ENCODE data around the gene TOMM70.
A peak's percentile ranks its signal among the peaks of the same experiment; 100 is the strongest.

Gene TOMM70

GRCh38 chr3:100411091-100411982 is 10.4 kb upstream of the TOMM70 start:
- DNase-seq (ENCODE audit: low read depth in 2 of 2, low spot score in 1 of 2) = no peak

GRCh38 chr3:100407977-100408532 is 7.2 kb upstream of the TOMM70 start:
- DNase-seq (ENCODE audit: low read depth in 2 of 2, low spot score in 1 of 2) = no peak

- DNase-seq (ENCODE audit: low read depth in 2 of 2, low spot score in 1 of 2) = no peak
Measured at GRCh38 chr3:100407164-100407563, 6.3 kb upstream of the TOMM70 start.

GRCh38 chr3:100404250-100404548 is 3.3 kb upstream of the TOMM70 start:
- no peak for DNase-seq (ENCODE audit: low read depth in 2 of 2, low spot score in 1 of 2)

GRCh38 chr3:100403362-100404249 is 2.7 kb upstream of the TOMM70 start:
- DNase-seq (ENCODE audit: low read depth in 2 of 2, low spot score in 1 of 2) = no peak

- no peak for DNase-seq (ENCODE audit: low read depth in 2 of 2, low spot score in 1 of 2)
Measured at GRCh38 chr3:100402891-100403290, 2.0 kb upstream of the TOMM70 start.

GRCh38 chr3:100402256-100402655 is 1.4 kb upstream of the TOMM70 start:
- DNase-seq (ENCODE audit: low read depth in 2 of 2, low spot score in 1 of 2) = no peak

- peak; percentile 10 to 14 for DNase-seq (ENCODE audit: low read depth in 2 of 2, low spot score in 1 of 2)
Measured at GRCh38 chr3:100401674-100402041, 769 bp upstream of the TOMM70 start.

- DNase-seq (ENCODE audit: low read depth in 2 of 2, low spot score in 1 of 2) = peak in 1 of 2 donors; percentile 1
Measured at GRCh38 chr3:100400419-100400779, 490 bp downstream of the TOMM70 start.

- DNase-seq (ENCODE audit: low read depth in 2 of 2, low spot score in 1 of 2) = no peak
Measured at GRCh38 chr3:100399341-100400071, 1.4 kb downstream of the TOMM70 start.

GRCh38 chr3:100396967-100397366 is 3.9 kb downstream of the TOMM70 start:
- DNase-seq (ENCODE audit: low read depth in 2 of 2, low spot score in 1 of 2) = no peak

GRCh38 chr3:100395679-100396431 is 5.0 kb downstream of the TOMM70 start:
- no peak for DNase-seq (ENCODE audit: low read depth in 2 of 2, low spot score in 1 of 2)

- DNase-seq (ENCODE audit: low read depth in 2 of 2, low spot score in 1 of 2) = no peak
Measured at GRCh38 chr3:100389025-100389424, 11.9 kb downstream of the TOMM70 start.

GRCh38 chr3:100386437-100387074 is 14.3 kb downstream of the TOMM70 start:
- no peak for DNase-seq (ENCODE audit: low read depth in 2 of 2, low spot score in 1 of 2)

- DNase-seq (ENCODE audit: low read depth in 2 of 2, low spot score in 1 of 2) = no peak
Measured at GRCh38 chr3:100384733-100385525, 16.0 kb downstream of the TOMM70 start.

- DNase-seq (ENCODE audit: low read depth in 2 of 2, low spot score in 1 of 2) = no peak
Measured at GRCh38 chr3:100376301-100376700, 24.6 kb downstream of the TOMM70 start.

GRCh38 chr3:100374521-100374920 is 26.4 kb downstream of the TOMM70 start:
- DNase-seq (ENCODE audit: low read depth in 2 of 2, low spot score in 1 of 2) = no peak

- no peak for DNase-seq (ENCODE audit: low read depth in 2 of 2, low spot score in 1 of 2)
Measured at GRCh38 chr3:100370756-100371155, 30.1 kb downstream of the TOMM70 start.

GRCh38 chr3:100368441-100368840 is 32.4 kb downstream of the TOMM70 start:
- no peak for DNase-seq (ENCODE audit: low read depth in 2 of 2, low spot score in 1 of 2)

All from stimulated activated CD8-positive, alpha-beta memory T cell treated with anti-CD3 and anti-CD28 coated beads, Interleukin-4, amount 100 ng/mL, for 1 hour (primary cell).